K562 (cell line): Measurements from ENCODE around the gene PSEN1. TPM values are rescaled to one million over a fixed set of nuclear protein-coding genes. Genes with fewer than 3 reads are reported as not detected.

Experiments used
- ATAC-seq: fragments of 200-7000 bp; cut with Tn5 transposase; 3 replicates; pipeline ENCODE4 v1.9.1; 2020; ENCODE audit warnings: moderate library complexity
- BruUV-seq: library from RNA; stranded (reverse); fragments of 400-500 nt; replicated peaks from 2 replicates; lab custom pipeline; 2021; lab: Mats Ljungman, UMichigan
- CTCF ChIA-PET: fragments of 300-600 bp; formaldehyde crosslinking; extraction: SDS; loops from one replicate; lab custom pipeline; 2021; ENCODE audit warnings: low intra/inter-chr PET ratio; lab: Yijun Ruan, JAX
- POLR2A ChIA-PET: fragments of 300-600, 350-650 bp; sonication (Branson Sonifier 250); formaldehyde crosslinking; extraction: SDS; loops from one replicate; lab custom pipeline; 2021; ENCODE audit warnings: antibody characterized with exemption, inconsistent platforms; lab: Yijun Ruan, JAX
- DNase-seq, 4 experiments: peaks; one replicate each; pipeline versions ENCODE4 v3.0.0 to v3.0.0-alpha.2; 2011 to 2018; ENCODE audit warnings: low spot score in 3 of 4, mixed read lengths in 3 of 4; ENCODE audit errors: extremely low read depth in 1 of 4
- FAIRE-seq: peaks from 2 replicates; lab custom pipeline; 2011; peaks lifted over from hg19 to GRCh38; lab: Jason Lieb, UNC
- H2AFZ ChIP-seq: 2 replicates; pipeline ENCODE4 v1.6.0; 2011; ENCODE audit warnings: low read depth, low read length, control low read depth, inconsistent platforms
- H3K27ac ChIP-seq: fragments of 200-600 bp; 3 replicates; pipeline ENCODE4 v1.8.0; 2011; ENCODE audit warnings: low read depth, mild to moderate bottlenecking, control low read depth, inconsistent platforms, low read length, moderate library complexity, mixed read lengths; ENCODE audit errors: extremely low read depth
- H3K27me3 ChIP-seq, 2 experiments: fragments of 300-600 bp in 1 of 2; 2 replicates in 1 of 2; 3 replicates in 1 of 2; pipeline versions ENCODE4 v1.6.0 to v1.8.0; 2011; ENCODE audit warnings: inconsistent platforms in 2 of 2, low read length in 2 of 2, mild to moderate bottlenecking in 1 of 2, mixed read lengths in 1 of 2, moderate library complexity in 1 of 2; ENCODE audit not compliant: control insufficient read depth in 2 of 2, insufficient read depth in 2 of 2
- H3K36me3 ChIP-seq: fragments of 300-600 bp; 3 replicates; pipeline ENCODE4 v1.8.0; 2011; ENCODE audit warnings: mild to moderate bottlenecking, low read length, inconsistent platforms; ENCODE audit not compliant: control insufficient read depth, insufficient read depth
- H3K4me1 ChIP-seq, 2 experiments: fragments of 200-600 bp in 1 of 2; replicated peaks in 1 of 2; 2 replicates in 1 of 2; 3 replicates in 1 of 2; pipeline versions ENCODE4 v1.5.1 to v1.8.0; 2011; ENCODE audit warnings: inconsistent platforms in 2 of 2, low read length in 2 of 2, mild to moderate bottlenecking in 1 of 2, mixed read lengths in 1 of 2, moderate library complexity in 1 of 2; ENCODE audit not compliant: control insufficient read depth in 2 of 2, insufficient read depth in 2 of 2
- H3K4me2 ChIP-seq: 2 replicates; pipeline ENCODE4 v1.6.1; 2011; ENCODE audit warnings: low read length, control low read depth, inconsistent platforms, mixed read lengths; ENCODE audit not compliant: insufficient read depth
- H3K4me3 ChIP-seq: fragments of 200-600 bp; sonication (generic), shearing (Covaris generic); 2 replicates; pipeline ENCODE4 v1.5.1; 2016; ENCODE audit warnings: control low read depth, inconsistent platforms
- H3K79me2 ChIP-seq: fragments of 200-600 bp; 3 replicates; pipeline ENCODE4 v1.8.0; 2011; ENCODE audit warnings: low read length, inconsistent platforms; ENCODE audit not compliant: control insufficient read depth, insufficient read depth
- H3K9ac ChIP-seq, 2 experiments: 2 replicates each; pipeline versions ENCODE4 v1.6.0 to v1.6.1; 2011; ENCODE audit warnings: low read depth in 2 of 2, low read length in 2 of 2, control low read depth in 1 of 2, inconsistent platforms in 1 of 2, mild to moderate bottlenecking in 1 of 2, mixed read lengths in 1 of 2; ENCODE audit not compliant: insufficient read depth in 1 of 2
- H3K9me1 ChIP-seq: one replicate; pipeline ENCODE4 v1.6.0; 2011; ENCODE audit warnings: inconsistent platforms, mild to moderate bottlenecking, low read length, moderate library complexity; ENCODE audit not compliant: control insufficient read depth, insufficient read depth
- H3K9me3 ChIP-seq: replicated peaks from 2 replicates; pipeline ENCODE4 v1.5.1; 2011; ENCODE audit warnings: low read depth, low read length, inconsistent platforms; ENCODE audit not compliant: control insufficient read depth, insufficient read depth
- H4K20me1 ChIP-seq: replicated peaks from 2 replicates; pipeline ENCODE4 v1.6.1; 2011; ENCODE audit warnings: low read length, inconsistent platforms, mixed read lengths; ENCODE audit not compliant: control insufficient read depth, insufficient read depth
- ATF2 ChIP-seq: sonication (generic); formaldehyde crosslinking; IDR thresholded peaks from 2 replicates; pipeline ENCODE4 v1.8.1; 2022; ENCODE audit warnings: missing genetic modification reagents
- BACH1 ChIP-seq: fragments of 200-800 bp; sonication (Bioruptor generic); IDR thresholded peaks from 2 replicates; pipeline ENCODE4 v1.6.1; 2016; ENCODE audit warnings: missing genetic modification characterization, missing compliant biosample characterization
- KLF6 ChIP-seq: fragments of 250-450 bp; sonication (Bioruptor Pico); IDR thresholded peaks from 2 replicates; pipeline ENCODE4 v1.4.0; 2020; ENCODE audit warnings: mild to moderate bottlenecking, moderate library complexity, borderline replicate concordance
- MITF ChIP-seq: IDR thresholded peaks from 2 replicates; pipeline ENCODE4 v1.6.1; 2014; ENCODE audit warnings: antibody characterized with exemption
- PCBP2 ChIP-seq: fragments of 200-400 bp; formaldehyde crosslinking; IDR thresholded peaks from 2 replicates; pipeline ENCODE4 v1.6.1; 2018; ENCODE audit warnings: low read length, low read depth, mild to moderate bottlenecking, moderate library complexity; ENCODE audit not compliant: poor library complexity, severe bottlenecking
- ZNF318 ChIP-seq, 2 experiments: fragments of 450-650 bp; IDR thresholded peaks; 2 replicates each; pipeline ENCODE4 v1.6.1; 2016; ENCODE audit warnings: mild to moderate bottlenecking in 2 of 2, borderline replicate concordance in 1 of 2, low read depth in 1 of 2, moderate library complexity in 1 of 2
- WGBS: fragments of 100-300 bp; shearing (Covaris generic); methylation state at CpG from one replicate; pipeline ENCODE4 v1.1.6; 2016; ENCODE audit warnings: low coverage, mixed read lengths; ENCODE audit not compliant: insufficient coverage; ENCODE audit errors: missing lambda C conversion rate; 5-methylcytosine and 5-hydroxymethylcytosine counted together
- in situ Hi-C: fragments of 300-500 bp; cut with MboI; formaldehyde crosslinking; loops from 4 replicates; pipeline ENCODE4 v1.15.0; 2018; ENCODE audit warnings: inconsistent platforms, mixed read lengths
- intact Hi-C: fragments of 100-400 bp; cut with micrococcal nuclease; formaldehyde crosslinking; loops from 2 replicates; pipeline ENCODE4 v1.14.2; 2022
- polyA plus RNA-seq, 8 experiments: library from polyadenylated mRNA; depleted of rRNA in 4 of 8; stranded (reverse) in 5 of 8; unstranded in 3 of 8; fragments of >200 nt; fragmentation: Nextera tagmentation in 2 of 8; fragmentation: Illumina TruSeq in 1 of 8; extraction: Ambion mirVana in 2 of 8; extraction: Trizol in 1 of 8; gene quantifications; 2 replicates each; pipeline versions ENCODE4 v1.2.1 to v1.2.3, GENCODE V29; 2011 to 2014; ENCODE audit warnings: inconsistent platforms in 1 of 8, missing spikeins in 1 of 8
- total RNA-seq, 7 experiments: library from RNA; depleted of rRNA in 6 of 7; stranded (reverse); fragments of >200 nt in 6 of 7; fragmentation: Illumina TruSeq in 2 of 7; extraction: Trizol in 2 of 7; gene quantifications; 2 replicates each; pipeline versions ENCODE4 v1.2.1 to v1.2.3, GENCODE V29; 2011 to 2021; ENCODE audit warnings: low replicate concordance in 1 of 7

The PSEN1 gene
- total and polyA plus RNA-seq, 9 of the 15 experiments (the other 6 are each of a cell fraction or from before 2014, with no cell fraction given): 6.5 to 25.2 (median 14.3) TPM

GRCh38 chr14:73167727-73168126, 31.4 kb downstream of the PSEN1 start:
- intact Hi-C loops: no loop called here
- FAIRE-seq (no peak), DNase-seq (no peak), ATAC-seq (no peak)
- Histone ChIP-seq H3K79me2 (no peaks in the 10 kb centered on the region), H3K9me1 (no peaks in the 10 kb centered on the region), H3K36me3 (peaks cover 24% of the 10 kb centered on the region; the same call in 2 of the 3 replicates), H3K27me3 (no peaks in the 10 kb centered on the region), H3K4me2 (no peak overlapping the region), H4K20me1 (no peaks in the 10 kb centered on the region), H3K4me1 (peaks cover 0 to 4% of the 10 kb centered on the region in 2 experiments; a peak in 2 of 5 replicates), H2AFZ (no peak overlapping the region), H3K9ac (no peak overlapping the region), H3K4me3 (no peak overlapping the region), H3K27ac (no peak overlapping the region), H3K9me3 (no peaks in the 10 kb centered on the region)
- WGBS: 71% methylated on average over 3 of the region's 4 CpGs
- BruUV-seq: no TSS peak
- POLR2A ChIA-PET: interaction anchor here (0.6 kb wide), 1 partner anchor 47 kb away, joined by 6 read pairs; no protein-coding TSS in a partner anchor
- CTCF ChIA-PET: no interaction called here
- in situ Hi-C loops: loop anchor here (10.0 kb wide), 1 partner anchor 307 kb away; no protein-coding TSS in a partner anchor
- TF ChIP-seq BACH1 (tag): no peak
- no peak for TF ChIP-seq ATF2 (CRISPR knock-in tag)
- no peak for TF ChIP-seq KLF6 (CRISPR knock-in tag)
- TF ChIP-seq MITF: no peak
- no peak for TF ChIP-seq ZNF318 (IDR thresholded peaks at IDR 0.05; ENCODE audit: borderline replicate concordance in 1 of 2, low read depth in 1 of 2)
- TF ChIP-seq PCBP2: no peak
